NT2/D1 (cell line): ENCODE measurements around the gene TMX2.
"Not testable (repeated sequence)": the region's sequence is repeated elsewhere in the genome, so short reads cannot be mapped to it uniquely, and the experiment has no call there.

Source experiments
- DNase-seq: peaks from one replicate; pipeline ENCODE4 v3.0.0-alpha.2; 2011; ENCODE audit warnings: low read depth, low spot score
- H3K27me3 ChIP-seq: 2 replicates; pipeline ENCODE4 v1.6.0; 2011; ENCODE audit warnings: mild to moderate bottlenecking; ENCODE audit not compliant: insufficient read length, insufficient read depth
- H3K36me3 ChIP-seq: 2 replicates; pipeline ENCODE4 v1.6.1; 2011; ENCODE audit warnings: mild to moderate bottlenecking, low read length, mixed read lengths; ENCODE audit not compliant: insufficient read depth, insufficient read length
- H3K4me1 ChIP-seq: 2 replicates; pipeline ENCODE4 v1.5.1; 2011; ENCODE audit not compliant: insufficient read depth, insufficient read length
- H3K4me3 ChIP-seq: 2 replicates; pipeline ENCODE4 v1.5.1; 2011; ENCODE audit warnings: low read depth; ENCODE audit not compliant: insufficient read length
- H3K9ac ChIP-seq: 2 replicates; pipeline ENCODE4 v1.6.0; 2011; ENCODE audit warnings: low read depth; ENCODE audit not compliant: insufficient read length
- H3K9me3 ChIP-seq: 2 replicates; pipeline ENCODE4 v1.5.1; 2011; ENCODE audit warnings: mild to moderate bottlenecking, low read length; ENCODE audit not compliant: insufficient read depth
- SUZ12 ChIP-seq: IDR thresholded peaks from 2 replicates; pipeline ENCODE4 v1.6.1; 2011; ENCODE audit not compliant: insufficient read length, insufficient read depth; ENCODE audit errors: extremely low read depth
- YY1 ChIP-seq: IDR thresholded peaks from 2 replicates; pipeline ENCODE4 v1.6.1; 2011; ENCODE audit not compliant: insufficient read length, insufficient read depth
- ZNF274 ChIP-seq: IDR thresholded peaks from 2 replicates; pipeline ENCODE4 v1.6.1; 2011; ENCODE audit warnings: mild to moderate bottlenecking, low read depth, low read length

TMX2 gene

GRCh38 chr11:57675176-57675941, 37.0 kb upstream of the TMX2 start:
- no peaks in the 10 kb centered on the region for H3K27me3 ChIP-seq
- DNase-seq = no peak
- H3K4me3 ChIP-seq = no peak overlapping the region
- H3K4me1 ChIP-seq = no peaks in the 10 kb centered on the region
- no peaks in the 10 kb centered on the region for H3K9me3 ChIP-seq
- no peak for TF ChIP-seq YY1
- no peak for TF ChIP-seq SUZ12
- no peak for TF ChIP-seq ZNF274
- H3K9ac ChIP-seq = no peak overlapping the region
- H3K36me3 ChIP-seq = peaks cover 67% of the 10 kb centered on the region

DNA sequence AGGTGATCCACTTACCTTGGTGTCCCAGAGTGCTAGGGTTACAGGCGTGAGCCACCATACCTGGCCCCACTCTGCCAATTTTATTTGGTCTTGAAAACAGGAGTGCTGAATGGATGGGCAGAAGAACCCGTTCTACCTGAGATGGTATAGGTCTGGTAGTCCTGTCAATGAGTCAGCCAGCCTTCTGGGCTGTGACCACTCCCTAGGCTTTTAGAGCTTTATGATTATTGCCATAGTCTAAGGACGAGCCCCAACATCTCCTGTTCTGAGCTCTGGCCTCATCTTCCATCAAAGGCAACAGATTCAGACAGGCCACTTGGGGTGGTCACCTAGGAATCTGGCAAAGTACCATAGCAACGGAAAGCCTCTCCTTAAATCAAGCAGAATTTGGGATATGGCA, 33.0 kb upstream of the TMX2 start:
- H3K9me3 ChIP-seq = no peaks in the 10 kb centered on the region
- TF ChIP-seq ZNF274 = no peak
- TF ChIP-seq SUZ12 = no peak
- no peak for TF ChIP-seq YY1
- DNase-seq = no peak
- no peak overlapping the region for H3K9ac ChIP-seq
- H3K27me3 ChIP-seq = no peaks in the 10 kb centered on the region
- peaks cover 76% of the 10 kb centered on the region for H3K36me3 ChIP-seq
- no peaks in the 10 kb centered on the region for H3K4me1 ChIP-seq
- H3K4me3 ChIP-seq = no peak overlapping the region

DNA sequence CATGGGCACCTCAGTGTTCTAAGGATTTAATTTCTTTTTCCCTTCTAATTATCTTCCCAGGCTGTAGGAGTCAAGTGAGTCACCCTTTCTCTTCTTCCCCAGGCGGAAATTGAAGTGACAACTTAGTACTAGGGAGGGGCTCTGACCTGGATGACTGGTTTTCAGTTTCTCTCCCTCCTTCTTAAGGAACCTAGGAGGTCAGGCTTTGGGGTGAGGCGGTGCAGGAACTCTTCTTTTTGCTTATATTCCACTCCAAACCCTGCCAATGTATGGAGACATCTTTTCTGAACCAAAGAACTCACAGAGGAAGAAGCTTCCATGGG, 31.9 kb upstream of the TMX2 start:
- H3K36me3 ChIP-seq = peaks cover 76% of the 10 kb centered on the region
- no peak overlapping the region for H3K4me3 ChIP-seq
- no peak for DNase-seq
- no peak for TF ChIP-seq ZNF274
- TF ChIP-seq SUZ12 = no peak
- TF ChIP-seq YY1 = no peak
- H3K9ac ChIP-seq = no peak overlapping the region
- no peaks in the 10 kb centered on the region for H3K27me3 ChIP-seq
- no peaks in the 10 kb centered on the region for H3K4me1 ChIP-seq
- no peaks in the 10 kb centered on the region for H3K9me3 ChIP-seq

DNA sequence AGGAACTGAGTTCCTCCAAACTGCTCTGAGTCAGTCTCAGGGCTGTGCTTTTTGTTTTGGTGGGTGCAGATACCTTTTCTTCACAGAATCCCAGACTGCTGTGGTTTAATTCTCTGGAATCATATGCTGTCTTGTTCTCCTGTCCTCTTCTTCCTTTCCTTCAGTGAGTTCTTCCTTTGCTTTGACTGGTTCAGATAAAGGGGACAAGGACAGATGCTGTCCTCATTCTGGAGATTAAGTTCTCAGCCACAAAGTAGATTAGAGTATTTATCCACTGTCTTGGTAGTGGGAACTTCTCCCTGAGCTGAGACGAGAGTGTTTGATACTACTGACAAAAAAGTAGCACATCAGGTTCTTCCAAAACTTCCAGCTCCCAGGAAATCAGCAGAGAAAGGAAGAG, 31.2 kb upstream of the TMX2 start:
- H3K9ac ChIP-seq = no peak overlapping the region
- H3K27me3 ChIP-seq = no peaks in the 10 kb centered on the region
- no peaks in the 10 kb centered on the region for H3K9me3 ChIP-seq
- DNase-seq = no peak
- no peak overlapping the region for H3K4me3 ChIP-seq
- no peak for TF ChIP-seq YY1
- no peak for TF ChIP-seq SUZ12
- no peak for TF ChIP-seq ZNF274
- H3K36me3 ChIP-seq = peaks cover 78% of the 10 kb centered on the region
- no peaks in the 10 kb centered on the region for H3K4me1 ChIP-seq

DNA sequence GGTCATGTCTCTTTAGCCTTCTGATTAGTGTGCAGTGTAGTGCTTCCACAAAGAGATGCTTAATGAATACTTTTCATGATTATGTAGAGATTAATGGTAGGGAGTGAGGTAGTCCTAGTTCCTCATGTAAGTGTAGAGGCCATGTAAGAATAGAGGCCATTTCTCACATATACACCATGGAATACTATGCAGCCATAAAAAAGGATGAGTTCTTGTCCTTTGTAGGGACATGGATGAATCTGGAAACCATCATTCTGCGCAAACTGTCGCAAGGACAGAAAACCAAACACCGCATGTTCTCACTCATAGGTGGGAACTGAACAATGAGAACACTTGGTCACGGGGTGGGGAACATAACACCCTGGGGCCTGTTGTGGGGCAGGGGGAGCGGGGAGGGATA, 21.9 kb upstream of the TMX2 start:
- not testable (repeated sequence) for H3K4me1 ChIP-seq, H3K4me3 ChIP-seq, DNase-seq, H3K9me3 ChIP-seq, H3K9ac ChIP-seq, H3K27me3 ChIP-seq
- peaks cover 85% of the 10 kb centered on the region for H3K36me3 ChIP-seq

DNA sequence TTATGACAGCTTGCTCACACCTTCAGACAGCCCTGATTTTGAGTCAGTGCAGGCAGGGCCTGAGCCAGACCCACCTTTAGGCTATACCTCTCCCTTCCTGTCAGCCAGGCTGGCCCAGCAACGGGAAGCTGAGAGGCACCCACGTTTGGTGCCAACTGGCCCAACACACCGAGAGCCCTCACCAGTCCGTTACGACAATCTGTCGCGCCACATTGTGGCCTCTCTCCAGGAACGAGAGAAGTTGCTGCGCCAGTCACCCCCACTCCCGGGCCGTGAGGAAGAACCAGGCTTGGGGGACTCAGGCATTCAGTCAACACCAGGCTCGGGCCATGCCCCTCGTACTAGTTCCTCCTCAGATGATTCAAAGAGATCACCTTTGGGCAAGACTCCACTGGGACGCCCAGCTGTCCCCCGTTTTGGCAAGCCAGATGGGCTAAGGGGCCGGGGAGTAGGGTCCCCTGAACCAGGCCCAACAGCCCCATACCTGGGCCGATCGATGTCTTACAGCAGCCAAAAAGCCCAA, 13.5 kb upstream of the TMX2 start:
- no peak overlapping the region for H3K9ac ChIP-seq
- DNase-seq = no peak
- no peaks in the 10 kb centered on the region for H3K27me3 ChIP-seq
- TF ChIP-seq SUZ12 (no peak), YY1 (no peak), ZNF274 (no peak)
- H3K9me3 ChIP-seq = no peaks in the 10 kb centered on the region
- H3K36me3 ChIP-seq = peaks cover 80% of the 10 kb centered on the region
- H3K4me3 ChIP-seq = no peak overlapping the region
- peaks cover 2% of the 10 kb centered on the region for H3K4me1 ChIP-seq

- H3K4me3 ChIP-seq = no peak overlapping the region
- H3K27me3 ChIP-seq = no peaks in the 10 kb centered on the region
- H3K36me3 ChIP-seq = peaks cover 83% of the 10 kb centered on the region
- peaks cover 2% of the 10 kb centered on the region for H3K4me1 ChIP-seq
- TF ChIP-seq SUZ12 (no peak), ZNF274 (no peak), YY1 (no peak)
- no peak for DNase-seq
- no peaks in the 10 kb centered on the region for H3K9me3 ChIP-seq
- H3K9ac ChIP-seq = no peak overlapping the region
These were observed 12.6 kb upstream of the TMX2 start for GRCh38 chr11:57699813-57700212.

GRCh38 chr11:57700425-57700824, 12.0 kb upstream of the TMX2 start:
- peaks cover 2% of the 10 kb centered on the region for H3K4me1 ChIP-seq
- no peaks in the 10 kb centered on the region for H3K9me3 ChIP-seq
- TF ChIP-seq YY1 = no peak
- TF ChIP-seq ZNF274 = no peak
- no peak for TF ChIP-seq SUZ12
- H3K4me3 ChIP-seq = no peak overlapping the region
- H3K9ac ChIP-seq = no peak overlapping the region
- H3K36me3 ChIP-seq = peaks cover 81% of the 10 kb centered on the region
- H3K27me3 ChIP-seq = no peaks in the 10 kb centered on the region
- no peak for DNase-seq
